DOHH2 (cell line): ENCODE measurements around the gene PBOV1.

Experiments used
- H3F3A ChIP-seq: fragments of 200-600 bp; sonication (generic), shearing (Covaris generic); 2 replicates; pipeline ENCODE4 v1.6.0; 2016; ENCODE audit warnings: antibody characterized with exemption, mild to moderate bottlenecking; ENCODE audit not compliant: control insufficient read depth, insufficient read depth
- H3K27ac ChIP-seq: fragments of 200-600 bp; sonication (generic); 2 replicates; pipeline ENCODE4 v1.5.1; 2014; ENCODE audit warnings: low read depth, mild to moderate bottlenecking, low read length, moderate library complexity
- H3K27me3 ChIP-seq: fragments of 200-600 bp; sonication (generic); 2 replicates; pipeline ENCODE4 v1.6.1; 2014; ENCODE audit warnings: mild to moderate bottlenecking, low read length, mixed read lengths; ENCODE audit not compliant: control insufficient read depth
- H3K36me3 ChIP-seq: fragments of 200-600 bp; sonication (generic); 2 replicates; pipeline ENCODE4 v1.6.1; 2014; ENCODE audit warnings: mild to moderate bottlenecking, low read length, moderate library complexity, mixed read lengths; ENCODE audit not compliant: control insufficient read depth
- H3K4me1 ChIP-seq: fragments of 200-600 bp; sonication (generic); 2 replicates; pipeline ENCODE4 v1.6.1; 2014; ENCODE audit warnings: mild to moderate bottlenecking, low read length, mixed read lengths; ENCODE audit not compliant: control insufficient read depth
- H3K4me2 ChIP-seq: fragments of 200-600 bp; sonication (generic); 2 replicates; pipeline ENCODE4 v1.6.0; 2014; ENCODE audit warnings: mild to moderate bottlenecking, low read length, moderate library complexity
- H3K4me3 ChIP-seq: fragments of 200-600 bp; sonication (generic); 2 replicates; pipeline ENCODE4 v1.5.1; 2014; ENCODE audit warnings: mild to moderate bottlenecking, low read length, mixed read lengths
- H3K79me2 ChIP-seq: fragments of 200-600 bp; sonication (generic); 2 replicates; pipeline ENCODE4 v1.6.1; 2014; ENCODE audit warnings: mild to moderate bottlenecking, low read length, mixed read lengths; ENCODE audit not compliant: control insufficient read depth
- H3K9me2 ChIP-seq: fragments of 200-600 bp; sonication (generic); replicated peaks from 2 replicates; pipeline ENCODE4 v1.6.1; 2014; ENCODE audit warnings: mild to moderate bottlenecking, low read length, mixed read lengths; ENCODE audit not compliant: control insufficient read depth
- H3K9me3 ChIP-seq: fragments of 200-600 bp; sonication (generic); 2 replicates; pipeline ENCODE4 v1.6.1; 2014; ENCODE audit warnings: antibody characterized with exemption, low read length, mixed read lengths; ENCODE audit not compliant: control insufficient read depth, insufficient read depth
- H4K20me1 ChIP-seq: fragments of 200-600 bp; sonication (generic); 2 replicates; pipeline ENCODE4 v1.6.0; 2014; ENCODE audit warnings: low read depth, mild to moderate bottlenecking, antibody characterized with exemption, low read length, moderate library complexity; ENCODE audit not compliant: control insufficient read depth, insufficient read depth
- CTCF ChIP-seq: fragments of 200-600 bp; sonication (generic); IDR thresholded peaks from one replicate; pipeline ENCODE4 v1.5.1; 2014; ENCODE audit warnings: antibody characterized with exemption, mild to moderate bottlenecking, low read depth, low read length; ENCODE audit not compliant: poor library complexity, severe bottlenecking
- EZH2phosphoT487 ChIP-seq: fragments of 200-600 bp; sonication (generic); IDR thresholded peaks from 2 replicates; pipeline ENCODE4 v1.6.1; 2017; ENCODE audit warnings: borderline replicate concordance, mild to moderate bottlenecking, antibody characterized with exemption, low read length, moderate library complexity, mixed read lengths

The PBOV1 gene

GRCh38 chr6:138241934-138242333, 23.6 kb upstream of the PBOV1 start:
- Histone ChIP-seq H3F3A (no peaks in the 10 kb centered on the region), H3K4me3 (no peak overlapping the region), H3K4me2 (no peak overlapping the region), H3K36me3 (no peaks in the 10 kb centered on the region), H3K79me2 (no peaks in the 10 kb centered on the region), H3K4me1 (no peaks in the 10 kb centered on the region), H3K9me3 (no peaks in the 10 kb centered on the region), H3K9me2 (no peaks in the 10 kb centered on the region), H3K27ac (no peak overlapping the region), H4K20me1 (no peaks in the 10 kb centered on the region), H3K27me3 (no peaks in the 10 kb centered on the region)
- no peak for TF ChIP-seq CTCF
- TF ChIP-seq EZH2phosphoT487 = no peak

GRCh38 chr6:138241381-138241780, 23.1 kb upstream of the PBOV1 start:
- no peaks in the 10 kb centered on the region for H3F3A ChIP-seq
- no peaks in the 10 kb centered on the region for H3K27me3 ChIP-seq
- H3K9me2 ChIP-seq = no peaks in the 10 kb centered on the region
- no peaks in the 10 kb centered on the region for H4K20me1 ChIP-seq
- no peak overlapping the region for H3K4me2 ChIP-seq
- no peak overlapping the region for H3K4me3 ChIP-seq
- H3K36me3 ChIP-seq = no peaks in the 10 kb centered on the region
- TF ChIP-seq CTCF (no peak), EZH2phosphoT487 (no peak)
- no peaks in the 10 kb centered on the region for H3K4me1 ChIP-seq
- no peaks in the 10 kb centered on the region for H3K9me3 ChIP-seq
- no peak overlapping the region for H3K27ac ChIP-seq
- no peaks in the 10 kb centered on the region for H3K79me2 ChIP-seq

GRCh38 chr6:138240476-138241245, 22.4 kb upstream of the PBOV1 start:
- H3K9me3 ChIP-seq = no peaks in the 10 kb centered on the region
- no peak overlapping the region for H3K27ac ChIP-seq
- H3F3A ChIP-seq = no peaks in the 10 kb centered on the region
- TF ChIP-seq CTCF = no peak
- no peak for TF ChIP-seq EZH2phosphoT487
- no peaks in the 10 kb centered on the region for H3K79me2 ChIP-seq
- no peak overlapping the region for H3K4me3 ChIP-seq
- no peaks in the 10 kb centered on the region for H3K27me3 ChIP-seq
- H3K4me1 ChIP-seq = no peaks in the 10 kb centered on the region
- H3K36me3 ChIP-seq = no peaks in the 10 kb centered on the region
- no peaks in the 10 kb centered on the region for H3K9me2 ChIP-seq
- H4K20me1 ChIP-seq = no peaks in the 10 kb centered on the region
- no peak overlapping the region for H3K4me2 ChIP-seq
